HepG2 (cell line): ENCODE results near the gene SH2D2A. TPM values are rescaled to one million over a fixed set of nuclear protein-coding genes. Genes with fewer than 3 reads are reported as not detected.

Source experiments
- ATAC-seq: fragments of 200-7000 bp; cut with Tn5 transposase; 3 replicates; pipeline ENCODE4 v1.9.1; 2020; ENCODE audit warnings: mild to moderate bottlenecking, moderate library complexity
- BruUV-seq: library from RNA; stranded (reverse); fragments of 400-500 nt; replicated peaks from 2 replicates; lab custom pipeline; 2021; lab: Mats Ljungman, UMichigan
- CTCF ChIA-PET: fragments of 300-600 bp; formaldehyde crosslinking; extraction: SDS; loops from one replicate; lab custom pipeline; 2021; ENCODE audit warnings: low total read pairs, inconsistent platforms, low intra/inter-chr PET ratio; lab: Yijun Ruan, JAX
- POLR2A ChIA-PET: fragments of 350-600 bp; sonication (Branson Sonifier 250); formaldehyde crosslinking; loops from one replicate; lab custom pipeline; 2020; ENCODE audit warnings: antibody characterized with exemption, inconsistent platforms; lab: Yijun Ruan, JAX
- DNase-seq: peaks from one replicate; pipeline ENCODE4 v3.0.0-alpha.2; 2015; ENCODE audit warnings: low spot score
- FAIRE-seq: peaks from 3 replicates; lab custom pipeline; 2011; peaks lifted over from hg19 to GRCh38; lab: Jason Lieb, UNC
- H2AFZ ChIP-seq: one replicate; pipeline ENCODE4 v1.6.1; 2011; ENCODE audit warnings: low read length, inconsistent platforms
- H3K27ac ChIP-seq: fragments of 300-600 bp; 3 replicates; pipeline ENCODE4 v1.8.0; 2011; ENCODE audit warnings: mixed run types, mild to moderate bottlenecking, mixed read lengths, low read length, inconsistent platforms; ENCODE audit not compliant: insufficient read depth; ENCODE audit errors: extremely low read length
- H3K27me3 ChIP-seq, 2 experiments: fragments of 200-600 bp in 1 of 2; 2 replicates in 1 of 2; 3 replicates in 1 of 2; pipeline versions ENCODE4 v1.6.0 to v1.8.0; 2011; ENCODE audit warnings: low read length in 2 of 2, mild to moderate bottlenecking in 2 of 2, moderate library complexity in 2 of 2, inconsistent platforms in 1 of 2; ENCODE audit not compliant: insufficient read depth in 2 of 2, control insufficient read depth in 1 of 2
- H3K36me3 ChIP-seq, 2 experiments: fragments of 200-600 bp in 1 of 2; replicated peaks in 1 of 2; 2 replicates in 1 of 2; 3 replicates in 1 of 2; pipeline versions ENCODE4 v1.5.1 to v1.8.0; 2011; ENCODE audit warnings: low read length in 2 of 2, inconsistent platforms in 1 of 2; ENCODE audit not compliant: insufficient read depth in 2 of 2, control insufficient read depth in 1 of 2
- H3K4me1 ChIP-seq: 2 replicates; pipeline ENCODE4 v1.5.1; 2012; ENCODE audit warnings: low read length, inconsistent platforms; ENCODE audit not compliant: insufficient read depth
- H3K4me2 ChIP-seq: 2 replicates; pipeline ENCODE4 v1.6.0; 2011; ENCODE audit warnings: low read depth, low read length, inconsistent platforms
- H3K4me3 ChIP-seq, 3 experiments: fragments of 200-600 bp in 1 of 3; sonication (generic), shearing (Covaris generic) in 1 of 3; replicated peaks in 1 of 3; 2 replicates each; pipeline ENCODE4 v1.5.1; 2011 to 2016; ENCODE audit warnings: low read length in 3 of 3, inconsistent platforms in 2 of 3, low read depth in 2 of 3, mild to moderate bottlenecking in 2 of 3, control low read depth in 1 of 3, mixed read lengths in 1 of 3; ENCODE audit not compliant: insufficient read depth in 1 of 3
- H3K79me2 ChIP-seq: one replicate; pipeline ENCODE4 v1.6.1; 2011; ENCODE audit warnings: low read length, inconsistent platforms; ENCODE audit not compliant: insufficient read depth
- H3K9ac ChIP-seq: 2 replicates; pipeline ENCODE4 v1.6.0; 2011; ENCODE audit warnings: mild to moderate bottlenecking, low read depth, low read length, inconsistent platforms; ENCODE audit not compliant: insufficient read depth
- H3K9me3 ChIP-seq: 2 replicates; pipeline ENCODE4 v1.5.1; 2012; ENCODE audit warnings: mild to moderate bottlenecking, low read length
- H4K20me1 ChIP-seq: 2 replicates; pipeline ENCODE4 v1.6.0; 2011; ENCODE audit warnings: inconsistent platforms, mild to moderate bottlenecking, low read length, moderate library complexity; ENCODE audit not compliant: insufficient read depth
- AGO1 ChIP-seq: fragments of 200-400 bp; formaldehyde crosslinking; IDR thresholded peaks from 2 replicates; pipeline ENCODE4 v1.6.1; 2017; ENCODE audit warnings: mild to moderate bottlenecking, low read depth, low read length, moderate library complexity; ENCODE audit not compliant: poor library complexity, severe bottlenecking
- ATM ChIP-seq: fragments of 450-650 bp; IDR thresholded peaks from 2 replicates; pipeline ENCODE4 v1.7.1; 2017; ENCODE audit warnings: mild to moderate bottlenecking, borderline replicate concordance
- ESRRA ChIP-seq: sonication (generic); formaldehyde crosslinking; IDR thresholded peaks from 2 replicates; pipeline ENCODE4 v1.5.1; 2020; ENCODE audit warnings: mild to moderate bottlenecking, low read depth, missing genetic modification reagents
- FOSL1 ChIP-seq: sonication (generic); formaldehyde crosslinking; IDR thresholded peaks from 2 replicates; pipeline ENCODE4 v1.9.0; 2021; ENCODE audit warnings: missing genetic modification reagents, borderline replicate concordance
- GABPB1 ChIP-seq: IDR thresholded peaks from 2 replicates; pipeline ENCODE4 v1.6.1; 2016; ENCODE audit warnings: mild to moderate bottlenecking, missing genetic modification reagents, moderate library complexity, missing compliant biosample characterization
- KAT8 ChIP-seq: IDR thresholded peaks from 2 replicates; pipeline ENCODE4 v1.6.1; 2016; ENCODE audit warnings: missing genetic modification reagents, missing compliant biosample characterization
- MAFK ChIP-seq, 2 experiments: IDR thresholded peaks in 1 of 2; conservative IDR thresholded peaks in 1 of 2; 2 replicates each; pipeline ENCODE4 v1.6.1; 2011; ENCODE audit warnings: improper control_type of control experiment in 2 of 2, low read length in 2 of 2
- PAWR ChIP-seq: sonication (generic); formaldehyde crosslinking; IDR thresholded peaks from 2 replicates; pipeline ENCODE4 v1.4.0; 2020; ENCODE audit warnings: missing genetic modification reagents, mild to moderate bottlenecking, borderline replicate concordance
- REPIN1 ChIP-seq: sonication (generic); formaldehyde crosslinking; IDR thresholded peaks from 2 replicates; pipeline ENCODE4 v1.8.0; 2022; ENCODE audit warnings: missing genetic modification reagents, low read depth, mild to moderate bottlenecking, borderline replicate concordance
- ZNF121 ChIP-seq: sonication (generic); formaldehyde crosslinking; IDR thresholded peaks from 2 replicates; pipeline ENCODE4 v1.5.0; 2020; ENCODE audit warnings: mild to moderate bottlenecking, missing genetic modification reagents
- ZNF766 ChIP-seq: sonication (generic); formaldehyde crosslinking; IDR thresholded peaks from 2 replicates; pipeline ENCODE4 v1.5.0; 2020; ENCODE audit warnings: missing genetic modification reagents, borderline replicate concordance
- ZNF782 ChIP-seq: sonication (generic); formaldehyde crosslinking; IDR thresholded peaks from 2 replicates; pipeline ENCODE4 v1.4.0; 2020; ENCODE audit warnings: missing genetic modification reagents, mild to moderate bottlenecking, borderline replicate concordance
- ZNF788 ChIP-seq: sonication (generic); formaldehyde crosslinking; IDR thresholded peaks from 2 replicates; pipeline ENCODE4 v1.5.0; 2020; ENCODE audit warnings: mild to moderate bottlenecking, missing genetic modification reagents, borderline replicate concordance
- WGBS: methylation state at CpG from one replicate; pipeline ENCODE4 v1.1.6; 2017; ENCODE audit warnings: low lambda C conversion rate; 5-methylcytosine and 5-hydroxymethylcytosine counted together
- in situ Hi-C: cut with HindIII; loops from 2 replicates; pipeline ENCODE4 v1.10.0; 2017; ENCODE audit warnings: low pct_unique_long_range_greater_than_20kb; ENCODE audit not compliant: extremely low pct_ligation_motif_present
- intact Hi-C: fragments of 100-400 bp; cut with micrococcal nuclease; formaldehyde crosslinking; loops from one replicate; pipeline ENCODE4 v1.10.0; 2022; ENCODE audit not compliant: unreplicated experiment
- polyA plus RNA-seq, 8 experiments: library from polyadenylated mRNA; depleted of rRNA in 3 of 8; stranded (reverse) in 7 of 8; unstranded in 1 of 8; fragments of >200 nt; fragmentation: Illumina TruSeq in 4 of 8; extraction: Trizol in 4 of 8; gene quantifications; 2 replicates each; pipeline versions ENCODE4 v1.2.1 to v1.2.3, GENCODE V29; 2011 to 2016; ENCODE audit warnings: low read depth in 4 of 8, missing spikeins in 1 of 8, mixed read lengths in 1 of 8; ENCODE audit not compliant: insufficient read depth in 1 of 8
- total RNA-seq, 5 experiments: library from RNA; depleted of rRNA; stranded (reverse); fragments of >200 nt; fragmentation: Illumina TruSeq; extraction: Trizol; gene quantifications; 2 replicates each; pipeline ENCODE4 v1.2.3, GENCODE V29; 2016; ENCODE audit warnings: low read depth in 1 of 5
- TF ChIP-seq, protein P1 (sequence below): sonication (generic); formaldehyde crosslinking; IDR thresholded peaks from 2 replicates; pipeline ENCODE4 v1.8.1; 2022; ENCODE audit warnings: low read depth, mild to moderate bottlenecking, missing genetic modification reagents
- TF ChIP-seq, protein P2 (sequence below): sonication (generic); formaldehyde crosslinking; conservative IDR thresholded peaks from 2 replicates; pipeline ENCODE4 v1.4.0; 2020; ENCODE audit warnings: missing genetic modification reagents
- TF ChIP-seq, protein P3 (sequence below): sonication (generic); formaldehyde crosslinking; IDR thresholded peaks from 2 replicates; pipeline ENCODE4 v1.5.1; 2020; ENCODE audit warnings: mild to moderate bottlenecking, missing genetic modification reagents, borderline replicate concordance

Gene SH2D2A
- total and polyA plus RNA-seq, 2 of the 13 experiments (the other 11 are each of a cell fraction or from before 2014, with no cell fraction given): 0.57 to 0.73 TPM

DNA sequence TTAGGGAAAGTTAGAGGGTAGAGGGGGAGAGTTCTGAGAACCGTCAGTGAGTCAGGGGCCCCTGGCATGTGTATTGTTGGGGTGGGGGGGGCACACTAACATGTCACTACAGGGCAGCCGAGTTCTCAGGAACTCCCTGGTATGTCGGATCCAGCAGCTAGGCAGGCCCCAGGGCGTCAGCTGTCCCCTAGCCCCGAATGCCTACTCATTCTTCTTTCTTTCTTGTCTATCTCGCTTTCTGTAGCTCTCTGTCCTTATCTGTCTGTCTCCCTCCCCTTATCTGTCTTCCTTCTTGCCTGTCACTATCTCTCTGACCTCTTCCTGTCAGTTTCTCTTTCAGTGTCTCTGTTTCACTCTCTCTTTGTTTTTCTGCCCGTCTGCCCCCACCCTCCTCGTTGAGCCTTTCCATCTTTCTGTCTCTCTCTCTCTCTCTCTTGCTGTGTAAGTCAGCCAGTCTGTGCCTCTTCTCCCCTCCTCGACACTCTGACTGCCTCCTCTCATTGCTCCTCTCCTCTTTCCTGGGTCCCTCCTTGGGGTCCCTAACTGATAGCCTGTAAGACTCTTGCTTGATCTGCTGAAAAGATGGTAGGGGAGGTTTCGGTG is 46.5 kb upstream of the SH2D2A start:
- WGBS: 2% methylated on average over 10 of the region's 10 CpGs
- DNase-seq: no peak
- Histone ChIP-seq H3K9me3 (no peaks in the 10 kb centered on the region), H3K4me2 (no peak overlapping the region), H3K4me3 (no peak overlapping the region), H3K79me2 (no peaks in the 10 kb centered on the region), H3K27ac (no peak overlapping the region), H3K9ac (no peak overlapping the region), H4K20me1 (0 out of 2 replicates have a peak, but pooled peaks cover 2% of the 10 kb centered on the region), H3K36me3 (no peaks in the 10 kb centered on the region), H3K4me1 (peaks cover 24% of the 10 kb centered on the region), H3K27me3 (peaks cover 22 to 82% of the 10 kb centered on the region in 2 experiments), H2AFZ (no peak overlapping the region)
- ChIA-PET CTCF (no interaction called here), POLR2A (no interaction called here)
- FAIRE-seq: no peak
- no TSS peak for BruUV-seq
- ATAC-seq: no peak
- in situ Hi-C loops (loop anchor here (5.0 to 10.0 kb wide), 2 partner anchors 66 to 168 kb away; no protein-coding TSS in a partner anchor), intact Hi-C loops (loop anchor here (10.0 kb wide), 1 partner anchor 68 kb away; no protein-coding TSS in a partner anchor)
- TF ChIP-seq KAT8 (CRISPR knock-in tag) (no peak), ZNF766 (CRISPR knock-in tag) (no peak), REPIN1 (CRISPR knock-in tag) (no peak), ZNF788 (no peak), AGO1 (no peak), GABPB1 (no peak), MAFK (conservative IDR thresholded peaks at IDR 0.05 in 1 of 2, IDR thresholded peaks at IDR 0.05 in 1 of 2; ENCODE audit: low read length in 2 of 2) (no peak), ZNF121 (CRISPR knock-in tag) (no peak), ATM (no peak), ZNF782 (no peak), FOSL1 (CRISPR knock-in tag) (no peak), PAWR (CRISPR knock-in tag) (no peak), ESRRA (no peak)
- TF ChIP-seq, protein P1, sequence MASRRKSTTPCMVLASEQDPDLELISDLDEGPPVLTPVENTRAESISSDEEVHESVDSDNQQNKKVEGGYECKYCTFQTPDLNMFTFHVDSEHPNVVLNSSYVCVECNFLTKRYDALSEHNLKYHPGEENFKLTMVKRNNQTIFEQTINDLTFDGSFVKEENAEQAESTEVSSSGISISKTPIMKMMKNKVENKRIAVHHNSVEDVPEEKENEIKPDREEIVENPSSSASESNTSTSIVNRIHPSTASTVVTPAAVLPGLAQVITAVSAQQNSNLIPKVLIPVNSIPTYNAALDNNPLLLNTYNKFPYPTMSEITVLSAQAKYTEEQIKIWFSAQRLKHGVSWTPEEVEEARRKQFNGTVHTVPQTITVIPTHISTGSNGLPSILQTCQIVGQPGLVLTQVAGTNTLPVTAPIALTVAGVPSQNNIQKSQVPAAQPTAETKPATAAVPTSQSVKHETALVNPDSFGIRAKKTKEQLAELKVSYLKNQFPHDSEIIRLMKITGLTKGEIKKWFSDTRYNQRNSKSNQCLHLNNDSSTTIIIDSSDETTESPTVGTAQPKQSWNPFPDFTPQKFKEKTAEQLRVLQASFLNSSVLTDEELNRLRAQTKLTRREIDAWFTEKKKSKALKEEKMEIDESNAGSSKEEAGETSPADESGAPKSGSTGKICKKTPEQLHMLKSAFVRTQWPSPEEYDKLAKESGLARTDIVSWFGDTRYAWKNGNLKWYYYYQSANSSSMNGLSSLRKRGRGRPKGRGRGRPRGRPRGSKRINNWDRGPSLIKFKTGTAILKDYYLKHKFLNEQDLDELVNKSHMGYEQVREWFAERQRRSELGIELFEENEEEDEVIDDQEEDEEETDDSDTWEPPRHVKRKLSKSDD (CRISPR knock-in tag): no peak
- TF ChIP-seq, protein P2, sequence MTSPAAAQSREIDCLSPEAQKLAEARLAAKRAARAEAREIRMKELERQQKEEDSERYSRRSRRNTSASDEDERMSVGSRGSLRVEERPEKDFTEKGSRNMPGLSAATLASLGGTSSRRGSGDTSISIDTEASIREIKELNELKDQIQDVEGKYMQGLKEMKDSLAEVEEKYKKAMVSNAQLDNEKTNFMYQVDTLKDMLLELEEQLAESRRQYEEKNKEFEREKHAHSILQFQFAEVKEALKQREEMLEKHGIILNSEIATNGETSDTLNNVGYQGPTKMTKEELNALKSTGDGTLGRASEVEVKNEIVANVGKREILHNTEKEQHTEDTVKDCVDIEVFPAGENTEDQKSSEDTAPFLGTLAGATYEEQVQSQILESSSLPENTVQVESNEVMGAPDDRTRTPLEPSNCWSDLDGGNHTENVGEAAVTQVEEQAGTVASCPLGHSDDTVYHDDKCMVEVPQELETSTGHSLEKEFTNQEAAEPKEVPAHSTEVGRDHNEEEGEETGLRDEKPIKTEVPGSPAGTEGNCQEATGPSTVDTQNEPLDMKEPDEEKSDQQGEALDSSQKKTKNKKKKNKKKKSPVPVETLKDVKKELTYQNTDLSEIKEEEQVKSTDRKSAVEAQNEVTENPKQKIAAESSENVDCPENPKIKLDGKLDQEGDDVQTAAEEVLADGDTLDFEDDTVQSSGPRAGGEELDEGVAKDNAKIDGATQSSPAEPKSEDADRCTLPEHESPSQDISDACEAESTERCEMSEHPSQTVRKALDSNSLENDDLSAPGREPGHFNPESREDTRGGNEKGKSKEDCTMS: no peak
- TF ChIP-seq, protein P3, sequence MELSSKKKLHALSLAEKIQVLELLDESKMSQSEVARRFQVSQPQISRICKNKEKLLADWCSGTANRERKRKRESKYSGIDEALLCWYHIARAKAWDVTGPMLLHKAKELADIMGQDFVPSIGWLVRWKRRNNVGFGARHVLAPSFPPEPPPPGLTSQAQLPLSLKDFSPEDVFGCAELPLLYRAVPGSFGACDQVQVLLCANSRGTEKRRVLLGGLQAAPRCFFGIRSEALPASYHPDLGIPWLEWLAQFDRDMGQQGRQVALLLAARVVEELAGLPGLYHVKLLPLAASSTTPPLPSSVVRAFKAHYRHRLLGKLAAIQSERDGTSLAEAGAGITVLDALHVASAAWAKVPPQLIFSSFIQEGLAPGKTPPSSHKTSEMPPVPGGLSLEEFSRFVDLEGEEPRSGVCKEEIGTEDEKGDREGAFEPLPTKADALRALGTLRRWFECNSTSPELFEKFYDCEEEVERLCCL (CRISPR knock-in tag): no peak
